GM19455 (cell line): ENCODE measurements around the gene SAMM50.
A peak's percentile ranks its signal among the peaks of the same experiment; 100 is the strongest.

Source experiments
- ATAC-seq: cut with Tn5 transposase; IDR thresholded peaks from one replicate; pipeline ENCODE4 v1.9.1; 2021; ENCODE audit not compliant: unreplicated experiment

SAMM50 gene

GRCh38 chr22:44026630-44027511, 71.6 kb downstream of the SAMM50 start:
- peak; percentile 50 for ATAC-seq

- ATAC-seq, result no peak
Measured at GRCh38 chr22:44028091-44028490, 72.8 kb downstream of the SAMM50 start.

- ATAC-seq, result no peak
Measured at GRCh38 chr22:44029069-44029468, 73.8 kb downstream of the SAMM50 start.

GRCh38 chr22:44030051-44030701, 74.9 kb downstream of the SAMM50 start:
- ATAC-seq, result no peak

GRCh38 chr22:44030702-44031082, 75.5 kb downstream of the SAMM50 start:
- no peak for ATAC-seq

GRCh38 chr22:44031158-44031952, 76.1 kb downstream of the SAMM50 start:
- no peak for ATAC-seq

GRCh38 chr22:44032126-44032730, 77.0 kb downstream of the SAMM50 start:
- ATAC-seq, result no peak

- ATAC-seq, result no peak
Measured at GRCh38 chr22:44033287-44033686, 78.0 kb downstream of the SAMM50 start.

GRCh38 chr22:44033694-44034093, 78.5 kb downstream of the SAMM50 start:
- ATAC-seq, result no peak

- no peak for ATAC-seq
Measured at GRCh38 chr22:44037519-44038375, 82.5 kb downstream of the SAMM50 start.

- ATAC-seq, result no peak
Measured at GRCh38 chr22:44039566-44040171, 84.4 kb downstream of the SAMM50 start.

- no peak for ATAC-seq
Measured at GRCh38 chr22:44042249-44043218, 87.3 kb downstream of the SAMM50 start.

- no peak for ATAC-seq
Measured at GRCh38 chr22:44045145-44045544, 89.9 kb downstream of the SAMM50 start.
